Activated CD8-positive, alpha-beta memory T cell treated with anti-CD3 and anti-CD28 coated beads, Interleukin-2, amount 50 U/mL, for 24 hours (primary cell): ENCODE data around the gene SMOC2.
"Not testable (repeated sequence)": the region's sequence is repeated elsewhere in the genome, so short reads cannot be mapped to it uniquely, and the experiment has no call there.

Experiments used
- DNase-seq: peaks from one replicate; pipeline ENCODE4 v3.0.0-alpha.2; 2020; ENCODE audit errors: extremely low read depth

Gene SMOC2

DNA sequence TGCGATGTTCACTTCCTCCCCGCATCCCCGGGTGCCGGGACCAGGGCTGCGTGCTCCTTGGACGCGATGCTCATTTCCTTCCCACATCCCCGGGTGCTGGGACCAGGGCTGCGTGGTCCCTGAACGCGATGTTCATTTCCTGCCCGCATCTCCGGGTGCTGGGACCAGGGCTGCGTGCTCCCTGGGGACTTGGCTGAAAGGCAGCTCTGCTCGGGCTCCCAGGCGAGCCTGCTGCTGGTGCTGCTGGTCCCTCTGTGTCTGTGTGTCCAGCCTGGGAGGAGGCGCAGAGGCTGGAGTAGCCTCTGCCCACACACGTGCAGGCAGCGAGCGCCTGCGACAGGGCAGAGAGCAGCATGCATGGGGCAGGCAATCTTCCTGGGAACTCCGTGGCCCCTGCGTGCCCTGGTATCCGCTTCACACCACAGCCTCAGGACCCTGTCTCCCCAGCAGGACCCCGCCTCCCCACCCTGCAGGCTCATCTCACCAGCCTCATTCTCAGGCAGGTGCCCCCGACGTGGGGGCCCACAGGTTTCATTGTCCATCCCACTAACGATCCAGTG lies 132.4 kb downstream of the SMOC2 start:
- not testable (repeated sequence) for DNase-seq

DNA sequence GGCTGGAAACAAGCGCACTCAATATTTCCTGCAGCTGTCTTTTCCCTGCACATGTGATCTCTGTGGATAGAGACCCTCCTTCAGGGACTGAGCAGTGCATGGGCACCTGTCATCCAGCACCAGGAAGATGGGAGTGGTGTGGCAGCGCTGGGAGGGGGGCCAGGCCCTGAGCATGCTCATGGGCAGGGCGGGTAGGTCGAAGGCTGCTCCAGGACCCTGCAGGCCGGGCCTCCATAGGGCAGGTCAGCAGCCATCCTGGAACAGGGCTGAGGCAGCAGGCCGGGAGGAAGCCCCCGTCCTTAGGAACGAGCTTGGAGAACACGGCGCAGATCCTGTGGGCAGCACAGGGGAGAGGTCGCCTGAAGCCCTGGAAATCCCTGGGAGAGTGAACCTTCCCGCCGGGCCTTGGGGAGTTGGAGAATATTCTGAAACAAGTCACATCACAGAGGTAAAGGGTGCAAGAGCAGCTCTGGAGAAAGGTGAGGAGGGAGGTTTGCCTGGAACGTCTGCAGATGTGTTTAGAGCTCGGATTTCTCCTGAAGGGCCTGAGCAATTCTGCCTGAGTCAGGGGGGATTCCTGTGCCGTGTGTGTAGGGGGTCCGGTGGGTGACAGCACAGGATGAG lies 133.2 kb downstream of the SMOC2 start:
- no peak for DNase-seq

DNA sequence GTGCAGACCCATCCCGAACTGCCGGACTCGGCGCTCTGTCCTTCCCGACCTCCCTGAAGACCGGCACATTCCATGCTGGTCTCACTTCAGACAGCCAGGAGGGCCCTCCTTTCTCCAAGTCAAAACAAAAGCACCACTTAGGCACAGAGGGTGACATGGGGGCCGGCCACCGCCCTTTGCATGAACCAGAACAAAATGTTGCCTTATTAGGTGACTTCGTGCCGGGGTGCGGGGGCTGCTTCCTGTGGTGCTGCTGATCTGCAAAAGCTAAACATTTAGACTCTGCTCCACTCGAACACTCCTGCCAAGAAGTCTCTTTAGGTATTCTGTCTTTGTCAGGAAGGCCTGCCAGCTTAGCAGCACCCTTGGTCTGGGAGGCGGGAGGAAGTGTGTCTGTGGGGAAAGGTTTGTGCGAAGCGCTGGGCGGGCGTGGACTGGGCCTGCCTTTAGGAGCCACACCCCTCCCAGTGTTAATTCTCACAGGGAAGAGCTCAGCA lies 133.8 kb downstream of the SMOC2 start:
- DNase-seq: no peak

DNA sequence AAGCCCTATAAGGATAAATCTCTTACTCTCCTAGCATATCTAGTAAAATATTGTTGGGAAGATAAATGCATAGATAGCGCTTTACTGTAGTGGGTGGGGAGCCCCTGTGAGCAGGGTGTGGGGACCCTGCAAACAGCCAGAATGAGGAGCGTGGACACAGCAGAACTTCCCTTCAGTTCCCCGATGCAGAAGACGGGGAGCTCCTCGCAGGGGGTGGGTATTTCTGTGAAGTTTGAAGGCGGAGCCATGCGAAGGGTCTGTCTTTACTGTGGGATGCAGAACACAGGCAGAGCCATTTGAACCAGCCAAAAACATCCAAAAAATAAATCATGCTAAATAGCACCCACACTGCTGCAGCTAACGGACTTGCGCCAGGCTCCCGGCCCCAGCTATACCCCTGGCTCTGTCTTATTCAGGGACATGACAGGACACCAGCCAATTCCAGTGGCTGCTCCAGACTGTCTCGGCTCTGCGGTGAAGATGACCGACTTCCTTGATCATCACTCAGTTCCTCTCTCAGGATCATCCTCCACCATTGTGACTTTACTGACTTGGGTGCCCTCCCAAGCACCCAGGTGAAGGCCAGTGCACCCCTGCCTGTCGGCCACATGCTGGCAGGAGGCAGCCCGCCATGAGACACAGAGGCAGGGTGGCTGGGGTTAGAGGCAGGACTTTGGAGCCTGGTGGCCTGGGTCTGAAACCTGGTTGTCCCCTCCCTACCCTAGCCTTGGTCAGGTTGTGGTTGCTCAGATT lies 134.5 kb downstream of the SMOC2 start:
- DNase-seq: no peak

DNA sequence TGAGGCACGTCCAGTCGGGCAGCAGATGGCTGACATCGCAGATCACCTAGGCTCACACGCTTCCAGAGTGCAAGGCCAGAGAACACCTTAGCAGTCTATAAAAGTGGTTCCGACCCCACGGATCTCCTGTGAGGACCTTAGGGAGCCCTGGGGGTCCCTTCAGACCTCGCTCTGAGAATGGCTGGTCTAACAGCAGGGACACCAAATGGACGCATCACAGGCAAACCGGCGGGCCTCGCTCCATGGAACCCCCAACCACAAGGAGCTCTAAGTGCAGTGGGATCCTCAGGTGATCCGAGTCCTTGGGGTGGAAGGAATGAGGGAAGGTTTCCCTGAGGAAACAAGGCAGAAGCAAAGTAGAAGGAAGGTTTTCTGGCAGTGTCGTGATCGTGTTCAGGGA lies 135.4 kb downstream of the SMOC2 start:
- no peak for DNase-seq

DNA sequence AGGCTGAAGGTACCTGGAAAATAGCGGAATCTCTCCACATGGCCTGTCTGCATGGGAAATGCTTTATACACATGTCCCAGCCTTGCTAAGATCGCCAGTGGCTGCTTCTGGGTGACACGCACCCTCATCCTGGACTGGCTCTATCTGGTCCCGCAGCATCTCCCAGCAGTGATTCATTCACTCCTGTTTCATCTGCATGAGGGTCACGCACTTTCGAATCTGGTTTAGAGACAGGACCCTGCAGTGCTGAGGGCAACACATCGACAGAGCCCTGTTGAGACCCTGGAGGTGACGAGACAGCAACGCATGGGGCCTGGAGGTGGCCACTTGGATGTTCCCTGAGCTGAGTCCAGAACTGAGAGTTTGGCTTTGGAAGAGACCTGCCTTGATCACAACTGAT lies 136.5 kb downstream of the SMOC2 start:
- no peak for DNase-seq

DNA sequence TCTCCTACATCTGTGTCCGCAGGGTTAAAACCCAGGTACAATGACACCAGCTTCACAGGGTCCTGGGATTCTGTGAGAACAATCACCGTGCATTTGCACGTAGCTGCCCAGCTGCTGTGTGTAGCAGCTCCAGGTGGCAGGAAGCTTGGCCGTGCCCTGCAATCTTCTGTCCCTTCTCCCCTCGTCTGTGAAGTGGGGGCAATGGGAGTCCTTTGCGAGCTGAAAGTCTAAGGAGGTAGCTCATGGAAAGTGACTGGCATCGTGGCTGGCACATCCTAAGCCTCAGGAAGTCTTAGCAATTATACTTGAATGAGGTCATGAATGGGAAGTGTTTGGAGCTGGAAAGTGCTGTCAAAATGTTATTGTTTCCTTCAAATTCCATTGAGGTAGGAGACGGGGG lies 137.1 kb downstream of the SMOC2 start:
- no peak for DNase-seq

DNA sequence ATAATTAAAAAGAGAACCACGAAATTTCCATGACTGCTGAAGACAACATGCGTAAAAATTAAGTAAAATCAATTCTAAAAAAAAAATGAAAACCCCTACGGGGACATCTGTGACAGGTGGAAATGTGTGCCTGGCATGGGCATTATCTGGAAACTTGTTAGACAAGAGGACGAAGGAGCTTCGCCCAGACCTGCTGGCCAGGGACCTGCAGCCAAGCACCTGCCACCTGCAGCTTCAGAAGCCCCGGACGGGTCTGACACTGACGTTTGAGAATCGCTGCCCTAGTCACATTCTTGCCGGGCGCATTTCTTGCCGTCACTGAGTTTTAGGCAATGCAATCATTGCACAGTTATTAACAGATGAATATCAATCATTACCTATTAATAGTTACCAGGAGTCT lies 140.3 kb downstream of the SMOC2 start:
- no peak for DNase-seq

DNA sequence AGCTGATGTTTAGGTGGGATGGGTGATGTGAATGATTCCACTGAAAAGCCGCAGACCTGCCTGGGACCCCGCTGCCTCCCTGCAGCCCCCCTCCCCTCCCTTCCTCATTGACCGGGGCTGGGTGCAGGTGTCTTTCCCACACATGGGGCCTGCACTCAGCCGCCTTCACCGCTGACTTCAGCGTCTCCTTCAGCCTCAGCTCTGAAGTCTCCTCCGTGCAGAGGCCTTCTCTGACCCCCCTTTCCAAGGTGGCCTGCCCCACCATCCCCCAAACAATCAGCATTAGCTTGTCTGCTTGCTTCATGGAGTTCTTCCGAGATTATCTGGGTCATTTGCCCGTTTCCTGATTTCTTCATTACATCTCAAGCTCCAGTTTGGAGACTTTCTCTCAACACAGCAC lies 140.7 kb downstream of the SMOC2 start:
- DNase-seq: no peak

DNA sequence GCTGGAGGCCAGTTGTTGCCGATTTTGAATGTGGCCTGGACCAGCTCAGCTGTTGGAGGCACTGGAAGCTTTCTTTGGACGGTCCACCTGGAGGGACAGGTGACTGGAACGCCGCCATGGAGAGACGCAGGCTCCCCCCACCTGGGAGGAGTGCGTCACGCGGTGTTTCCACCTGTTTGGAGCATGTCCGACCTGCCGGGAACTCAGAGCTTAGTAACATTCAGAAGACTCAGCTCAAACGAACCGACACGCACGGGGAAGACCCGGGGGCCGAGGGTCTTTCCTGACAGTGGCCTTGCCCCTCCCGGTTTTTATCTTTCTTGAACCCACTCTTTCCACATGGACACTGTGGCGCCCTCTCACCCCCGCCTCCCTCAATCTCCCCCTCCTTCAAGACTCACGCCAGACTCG lies 141.6 kb downstream of the SMOC2 start:
- DNase-seq: no peak

DNA sequence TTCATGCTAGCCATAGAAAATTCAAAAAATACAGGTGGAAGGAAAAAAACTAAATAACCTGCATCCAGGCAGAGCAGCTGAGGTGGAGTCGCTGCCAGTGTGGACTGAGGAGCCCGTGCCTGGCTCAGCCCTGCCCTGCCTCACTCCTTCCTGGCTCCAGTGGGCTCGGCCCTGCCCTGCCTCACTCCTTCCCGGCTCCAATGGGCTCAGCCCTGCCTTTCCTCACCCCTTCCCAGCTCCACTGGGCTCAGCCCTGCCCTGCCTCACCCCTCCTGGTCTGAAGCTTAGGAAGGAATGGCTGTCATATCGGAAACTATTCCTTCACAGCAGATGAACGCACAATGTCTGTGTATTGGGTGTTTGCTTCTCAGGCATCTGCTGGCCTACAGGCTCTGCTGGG lies 142.1 kb downstream of the SMOC2 start:
- no peak for DNase-seq

DNA sequence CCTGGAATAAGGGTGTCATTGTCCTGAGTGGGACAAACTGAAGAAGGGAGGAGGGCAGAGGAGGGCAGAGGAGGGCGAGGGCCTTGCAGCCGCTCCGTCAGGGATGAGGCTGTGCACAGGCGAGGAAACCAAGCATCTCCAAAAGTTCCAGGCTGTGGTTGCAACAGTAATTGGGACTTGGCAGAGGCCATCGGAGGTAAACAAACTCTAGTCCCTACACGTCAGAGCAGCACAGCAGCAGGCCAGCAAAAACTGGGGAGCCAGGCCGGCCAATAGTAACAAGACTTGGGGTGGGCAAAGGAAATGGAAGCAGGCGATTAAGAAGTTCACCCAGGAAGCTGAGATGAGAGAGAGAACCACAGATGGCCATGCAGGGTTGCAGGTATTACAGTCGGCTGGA lies 142.8 kb downstream of the SMOC2 start:
- DNase-seq: no peak

DNA sequence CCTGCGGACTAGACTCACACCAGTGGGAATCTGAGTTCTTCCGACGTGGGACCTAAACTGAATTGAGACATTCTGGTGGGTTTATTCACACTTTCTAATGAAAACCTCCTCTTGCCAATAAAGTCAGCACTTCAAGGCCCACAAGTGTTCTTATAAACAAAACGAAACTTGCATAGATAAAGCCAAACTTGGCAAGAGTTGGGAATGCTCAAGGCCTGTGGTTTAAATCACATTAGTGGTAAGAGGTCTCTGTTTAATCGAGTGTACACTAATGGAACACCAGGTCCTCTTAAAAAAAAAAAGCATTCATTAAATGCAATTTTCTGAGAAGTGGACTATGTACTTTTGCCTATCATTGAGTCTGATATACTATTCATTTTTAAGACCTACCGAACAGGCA lies 143.3 kb downstream of the SMOC2 start:
- DNase-seq: no peak

DNA sequence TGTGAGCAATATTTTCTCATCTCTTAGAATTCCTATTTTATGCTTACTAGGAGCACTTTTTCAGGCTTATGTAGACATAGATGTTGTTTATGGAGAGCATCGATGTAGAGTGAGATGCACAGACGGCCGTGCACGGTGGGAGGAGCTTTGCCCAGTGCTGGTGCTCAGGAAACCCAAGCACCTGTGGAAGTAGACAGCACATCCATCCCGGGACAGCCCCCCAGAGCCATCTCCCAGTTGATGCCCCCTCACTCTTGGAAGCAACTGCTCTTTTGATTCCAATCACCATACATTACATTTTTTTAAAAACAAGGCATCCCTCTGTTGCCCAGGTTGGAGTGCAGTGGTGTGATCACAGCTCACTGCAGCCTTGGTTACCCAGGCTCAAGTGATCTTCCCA lies 143.7 kb downstream of the SMOC2 start:
- DNase-seq: no peak

DNA sequence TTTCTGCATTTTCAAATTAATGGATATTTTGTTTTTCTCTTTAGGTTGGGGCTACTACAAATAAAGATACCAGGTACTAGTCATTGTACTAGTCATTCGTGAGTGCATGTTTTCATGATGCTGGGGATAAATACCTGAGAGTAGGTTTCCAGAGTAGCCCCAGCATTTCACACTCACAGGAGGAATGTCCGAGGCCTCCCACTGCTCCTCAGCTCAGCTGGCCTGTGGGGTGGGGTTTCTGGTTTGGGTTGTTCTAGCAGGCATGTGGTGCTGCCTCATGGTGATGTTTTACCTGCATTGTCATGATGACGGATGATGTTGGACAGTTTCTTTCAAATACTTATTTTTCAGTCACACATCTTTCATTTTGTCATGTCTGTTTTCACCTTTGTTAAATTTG lies 144.5 kb downstream of the SMOC2 start:
- no peak for DNase-seq

DNA sequence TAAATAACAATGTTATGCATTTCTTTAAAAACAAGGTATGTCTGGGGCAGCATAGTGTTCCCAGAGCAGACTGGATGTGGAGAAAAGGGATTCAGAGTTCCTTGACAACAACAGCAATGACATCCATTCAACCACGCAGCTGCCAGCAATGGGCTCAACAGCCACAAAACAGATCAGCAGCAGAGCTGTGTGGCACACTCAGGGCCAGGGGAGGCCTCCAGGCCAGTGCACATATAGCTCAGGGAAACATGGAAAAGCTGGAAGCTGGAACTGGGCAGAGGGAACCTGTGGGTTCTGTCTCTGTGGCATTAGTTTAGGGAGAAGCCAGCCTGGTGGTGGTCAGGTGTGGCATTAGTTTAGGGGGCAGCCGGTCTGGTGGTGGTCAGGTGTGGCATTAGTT lies 148.3 kb downstream of the SMOC2 start:
- no peak for DNase-seq

DNA sequence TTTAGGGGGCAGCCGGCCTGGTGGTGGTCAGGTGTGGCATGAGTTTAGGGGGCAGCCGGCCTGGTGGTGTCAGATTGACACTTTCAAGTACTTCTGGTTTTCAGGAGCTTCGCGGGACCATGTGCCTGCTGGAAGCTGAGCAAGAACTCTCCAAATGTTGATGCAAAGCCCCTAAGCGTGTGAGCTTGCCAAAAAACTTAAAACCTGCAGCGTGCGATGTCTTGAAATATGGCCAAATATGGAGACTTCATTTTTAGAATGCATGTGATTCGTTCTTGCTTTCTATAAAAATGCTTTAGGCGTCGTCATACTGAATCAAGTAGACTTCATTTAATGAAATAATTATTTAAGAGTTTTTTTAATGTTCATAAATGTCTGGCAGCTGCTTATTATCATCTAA lies 149.4 kb downstream of the SMOC2 start:
- no peak for DNase-seq

DNA sequence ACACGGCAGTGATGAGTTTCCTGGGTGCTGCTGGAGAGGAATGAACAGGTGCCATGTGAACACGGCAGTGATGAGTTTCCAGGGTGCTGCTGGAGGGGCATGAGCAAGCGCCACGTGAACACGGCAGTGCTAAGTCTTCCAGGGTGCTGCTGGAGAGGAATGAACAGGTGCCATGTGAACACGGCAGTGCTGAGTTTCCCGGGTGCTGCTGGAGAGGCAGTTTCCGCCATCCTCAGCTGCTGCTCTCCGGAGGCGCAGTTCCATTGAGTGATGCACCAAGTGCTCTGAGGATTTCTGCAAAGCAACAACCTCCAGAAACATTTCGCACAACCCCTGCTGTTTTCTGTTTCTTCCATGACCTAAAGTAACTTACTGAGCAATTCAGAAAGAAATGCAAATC lies 155.4 kb downstream of the SMOC2 start:
- DNase-seq: no peak

DNA sequence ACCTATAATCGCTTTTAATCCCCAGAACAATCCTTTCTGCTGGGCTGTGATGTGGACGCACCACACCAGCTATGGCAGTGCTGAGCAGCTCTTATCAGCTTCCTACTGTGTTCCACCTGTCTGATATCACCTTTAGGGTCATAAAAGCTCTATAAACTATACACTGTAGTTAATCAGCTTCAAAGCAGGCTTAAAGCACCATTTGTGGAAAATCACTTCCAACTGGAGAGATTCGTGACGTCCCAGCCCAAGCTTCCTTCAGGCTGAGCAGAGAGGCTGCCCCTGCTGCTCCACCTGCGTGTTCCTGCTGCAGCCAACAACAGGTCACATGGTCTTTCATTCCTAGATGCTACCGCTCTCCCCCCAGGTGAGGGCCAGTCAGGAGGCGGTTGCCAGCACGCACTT lies 156.5 kb downstream of the SMOC2 start:
- no peak for DNase-seq

DNA sequence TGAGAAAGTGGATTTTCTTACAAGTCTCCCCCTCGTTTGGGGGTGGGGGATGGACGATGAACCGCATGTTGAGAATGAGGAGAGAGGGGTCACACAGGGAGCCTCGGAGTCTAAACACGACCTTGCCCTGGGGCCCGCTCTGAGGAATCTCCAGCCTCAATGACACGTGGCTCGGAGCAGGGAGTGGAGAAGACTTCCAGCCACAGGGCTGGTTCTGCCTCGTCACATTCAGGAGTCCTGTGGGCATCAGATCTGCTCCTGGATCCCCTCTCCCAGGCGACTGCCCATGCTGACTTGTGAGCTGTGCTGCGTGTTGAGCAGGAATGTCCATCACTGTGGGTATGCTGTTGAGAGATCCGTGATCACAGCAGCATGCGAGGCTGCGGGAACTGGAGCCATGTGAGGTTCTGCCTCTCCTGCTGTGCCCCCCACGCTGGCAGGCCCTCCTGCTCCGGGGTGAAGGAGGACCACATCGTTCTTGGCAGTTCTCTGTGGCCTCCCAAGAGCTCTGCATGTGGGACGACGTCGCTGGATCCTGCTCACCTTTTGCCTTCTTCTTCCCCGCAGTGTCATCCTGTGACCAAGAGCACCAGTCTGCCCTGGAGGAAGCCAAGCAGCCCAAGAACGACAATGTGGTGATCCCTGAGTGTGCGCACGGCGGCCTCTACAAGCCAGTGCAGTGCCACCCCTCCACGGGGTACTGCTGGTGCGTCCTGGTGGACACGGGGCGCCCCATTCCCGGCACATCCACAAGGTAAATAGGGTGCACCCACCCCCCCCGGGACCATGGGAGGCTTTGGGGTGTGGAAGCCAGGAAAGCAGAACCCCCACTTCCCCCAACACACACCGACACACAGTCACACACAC lies 157.5 kb downstream of the SMOC2 start:
- DNase-seq: no peak

DNA sequence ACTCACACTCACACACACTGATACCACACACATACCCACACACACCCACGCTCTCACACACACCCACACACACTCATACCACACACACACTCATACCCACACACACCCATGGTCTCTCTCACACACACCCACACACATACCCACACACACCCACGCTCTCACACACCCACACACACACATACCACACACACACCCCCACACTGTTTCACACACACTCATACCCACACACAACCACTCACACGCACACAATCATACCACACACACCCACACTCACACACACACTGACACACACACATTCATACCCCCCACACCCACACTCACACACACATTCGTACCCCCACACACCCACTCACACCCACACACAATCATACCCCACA lies 158.1 kb downstream of the SMOC2 start:
- DNase-seq: no peak

DNA sequence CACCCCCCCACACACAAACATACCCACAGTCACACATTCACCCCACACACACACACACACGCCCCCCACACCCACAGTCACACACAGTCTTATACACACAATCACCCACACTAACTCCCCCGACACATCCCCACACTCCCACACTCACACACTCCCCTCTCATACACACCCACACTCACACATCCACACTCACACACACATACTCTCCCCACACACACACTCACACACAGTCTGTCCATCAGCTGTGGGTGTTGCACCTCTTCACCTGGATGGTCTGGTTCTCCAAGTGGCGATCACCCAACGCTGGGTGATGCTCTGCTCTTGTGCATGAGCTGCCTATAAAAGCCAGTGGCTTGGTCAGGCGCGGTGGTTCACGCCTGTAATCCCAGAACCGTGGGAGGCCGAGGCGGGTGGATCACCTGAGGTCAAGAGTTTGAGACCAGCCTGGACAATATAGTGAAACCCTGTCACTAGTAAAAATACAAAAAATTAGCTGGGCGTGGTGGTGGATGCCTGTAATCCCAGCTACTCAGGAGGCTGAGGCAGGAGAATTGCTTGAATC lies 158.9 kb downstream of the SMOC2 start:
- no peak for DNase-seq
